Colonic mucosa (tissue), 4 donors: ENCODE data around the gene MUC2. TPM values are rescaled to one million over a fixed set of nuclear protein-coding genes. Genes with fewer than 3 reads are reported as not detected.
A peak's percentile ranks its signal among the peaks of the same experiment; 100 is the strongest.

Experiments
- DNase-seq: peaks from one replicate; pipeline ENCODE4 v3.0.0-alpha.2; 2020
- H3K27ac ChIP-seq: fragments of 200-600 bp; one replicate; pipeline ENCODE4 v1.8.0; 2021
- H3K27me3 ChIP-seq: fragments of 200-600 bp; one replicate; pipeline ENCODE4 v1.8.0; 2021
- H3K36me3 ChIP-seq: fragments of 200-600 bp; one replicate; pipeline ENCODE4 v1.8.0; 2021
- H3K4me1 ChIP-seq: fragments of 200-600 bp; one replicate; pipeline ENCODE4 v1.8.0; 2021; ENCODE audit warnings: mild to moderate bottlenecking
- H3K4me3 ChIP-seq: fragments of 200-600 bp; one replicate; pipeline ENCODE4 v1.8.0; 2021
- H3K9ac ChIP-seq, 2 donors: one replicate each; pipeline ENCODE4 v1.7.0; 2013; ENCODE audit warnings: control low read depth in 2 of 2, low read depth in 2 of 2, low read length in 2 of 2
- H3K9me3 ChIP-seq: fragments of 200-600 bp; one replicate; pipeline ENCODE4 v1.8.0; 2021
- CTCF ChIP-seq: fragments of 200-600 bp; IDR thresholded peaks from one replicate; pipeline ENCODE4 v1.8.0; 2022; ENCODE audit warnings: antibody characterized with exemption, mild to moderate bottlenecking
- intact Hi-C: fragments of 100-400 bp; cut with DNase I; formaldehyde crosslinking; loops from one replicate; pipeline ENCODE4 v1.14.1; 2022
- total RNA-seq, 2 donors: library from RNA; stranded (reverse); fragmentation: NEBNext Ultra II Directional in 1 of 2; extraction: Animal tissue kit (Norgen Biotek cat#: 25700) in 1 of 2; gene quantifications; one replicate each; pipeline ENCODE4 v1.2.1, GENCODE V29; 2021
- donor health status: healthy.
- donor health status: DM: no; HTN: no; CAD: no.
- donor health status: DM: no; HTN: no; CAD: no.

Gene MUC2
- total RNA-seq, 2 donors from 2014 or later, result 1,230 to 1,438 TPM

- H3K4me1 ChIP-seq, result peaks cover 5% of the 10 kb centered on the region
- H3K9me3 ChIP-seq, result no peaks in the 10 kb centered on the region
- H3K36me3 ChIP-seq, result no peaks in the 10 kb centered on the region
- peaks cover 7% of the 10 kb centered on the region for H3K27me3 ChIP-seq
- peak overlapping the region; percentile 93 for H3K27ac ChIP-seq
- intact Hi-C loops, result loop anchor here (5.0 kb wide), 2 partner anchors 131 to 206 kb away; no protein-coding TSS in a partner anchor
- peak overlapping the region; percentile 37 for H3K4me3 ChIP-seq
- TF ChIP-seq CTCF, result no peak
- peak; percentile 66 for DNase-seq
- H3K9ac ChIP-seq, result peak overlapping the region; percentile 66 to 82
Observed at GRCh38 chr11:1053121-1053901, 21.4 kb upstream of the MUC2 start.

- TF ChIP-seq CTCF, result no peak
- no peaks in the 10 kb centered on the region for H3K27me3 ChIP-seq
- peak; percentile 90 for DNase-seq
- H3K36me3 ChIP-seq, result no peaks in the 10 kb centered on the region
- peak overlapping the region; percentile 66 to 82 for H3K9ac ChIP-seq
- H3K4me3 ChIP-seq, result peak overlapping the region; percentile 37
- no peaks in the 10 kb centered on the region for H3K9me3 ChIP-seq
- intact Hi-C loops, result loop anchor here (5.0 kb wide), 2 partner anchors 132 to 207 kb away; no protein-coding TSS in a partner anchor
- H3K27ac ChIP-seq, result peak overlapping the region; percentile 93
- peaks cover 5% of the 10 kb centered on the region for H3K4me1 ChIP-seq
Observed at GRCh38 chr11:1054143-1055108, 20.2 kb upstream of the MUC2 start.

GRCh38 chr11:1055109-1055703, 19.5 kb upstream of the MUC2 start:
- H3K27me3 ChIP-seq, result no peaks in the 10 kb centered on the region
- H3K36me3 ChIP-seq, result no peaks in the 10 kb centered on the region
- intact Hi-C loops, result no loop called here
- H3K9ac ChIP-seq, result peak overlapping the region; percentile 50 to 82
- peaks cover 8% of the 10 kb centered on the region for H3K4me1 ChIP-seq
- H3K27ac ChIP-seq, result peak overlapping the region; percentile 93
- no peak for TF ChIP-seq CTCF
- no peaks in the 10 kb centered on the region for H3K9me3 ChIP-seq
- DNase-seq, result no peak
- H3K4me3 ChIP-seq, result peak overlapping the region; percentile 17

GRCh38 chr11:1055990-1056771, 18.5 kb upstream of the MUC2 start:
- intact Hi-C loops, result no loop called here
- Histone ChIP-seq H3K4me3 (no peak overlapping the region), H3K4me1 (peaks cover 5% of the 10 kb centered on the region), H3K27ac (no peak overlapping the region), H3K27me3 (no peaks in the 10 kb centered on the region), H3K36me3 (no peaks in the 10 kb centered on the region), H3K9me3 (no peaks in the 10 kb centered on the region), H3K9ac (no peak overlapping the region)
- no peak for DNase-seq
- no peak for TF ChIP-seq CTCF
